BE2C (cell line): Measurements from ENCODE around the gene MCMBP.
"Not testable (repeated sequence)": the region's sequence is repeated elsewhere in the genome, so short reads cannot be mapped to it uniquely, and the experiment has no call there.

Experiments used
- DNase-seq: peaks from one replicate; pipeline ENCODE4 v3.0.0-alpha.2; 2020
- H3K27me3 ChIP-seq: fragments of 250-450 bp; sonication (Bioruptor Pico); 2 replicates; pipeline ENCODE4 v1.5.1; 2020; ENCODE audit warnings: mild to moderate bottlenecking
- H3K36me3 ChIP-seq: fragments of 250-450 bp; sonication (Bioruptor Pico); 2 replicates; pipeline ENCODE4 v1.5.1; 2020; ENCODE audit warnings: mild to moderate bottlenecking
- H3K4me1 ChIP-seq: fragments of 250-450 bp; sonication (Bioruptor Pico); 2 replicates; pipeline ENCODE4 v1.5.1; 2020
- H3K4me3 ChIP-seq: 2 replicates; pipeline ENCODE4 v1.5.1; 2011; ENCODE audit warnings: low read depth, low read length
- H3K9me3 ChIP-seq: fragments of 250-450 bp; sonication (Bioruptor Pico); 2 replicates; pipeline ENCODE4 v1.5.1; 2020
- TF ChIP-seq, protein P1 (sequence below): IDR thresholded peaks from 2 replicates; pipeline ENCODE4 v1.5.1; 2012; ENCODE audit warnings: mild to moderate bottlenecking, low read depth, low read length

The MCMBP gene

DNA sequence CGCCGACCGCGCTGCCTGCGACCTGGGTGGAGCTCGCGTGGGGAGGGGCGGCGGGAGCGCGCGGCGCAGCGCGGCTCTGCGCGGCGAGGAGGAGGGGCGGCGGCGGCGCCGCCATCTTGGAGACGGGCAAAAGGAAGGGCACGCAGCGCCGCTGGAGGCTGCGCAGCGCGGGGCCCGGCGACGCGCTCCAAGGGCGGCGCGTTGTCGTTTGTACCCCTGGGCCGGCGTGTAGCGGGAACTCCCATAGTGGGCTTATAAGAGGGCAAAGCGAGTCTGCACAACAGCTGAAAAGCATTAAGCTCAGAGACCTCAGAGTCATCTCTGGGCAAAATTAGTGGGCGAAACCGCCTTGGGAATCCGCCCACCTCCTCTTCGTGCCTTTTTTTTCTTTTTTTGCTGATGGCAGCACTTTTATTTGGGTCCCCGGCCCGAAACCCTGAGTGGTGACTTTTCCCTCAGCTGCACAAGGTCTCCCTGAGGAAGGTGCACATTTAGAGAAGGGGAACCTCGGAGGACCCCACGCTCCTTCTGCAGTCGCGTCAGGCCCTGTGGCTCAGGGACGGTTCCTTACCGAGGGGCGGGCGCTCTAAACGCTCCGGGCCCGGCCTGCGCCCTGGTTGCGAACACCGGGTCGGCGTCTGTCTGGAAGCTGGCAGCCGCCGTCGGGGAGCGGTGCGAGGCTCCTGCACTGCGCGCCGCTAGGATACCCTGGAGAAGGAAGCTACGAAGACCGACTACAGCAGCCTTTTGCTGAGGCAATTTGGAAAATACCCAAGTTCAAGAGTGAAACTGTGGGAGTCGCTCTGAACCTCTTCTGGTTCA lies 428 bp upstream of the MCMBP start:
- peaks cover 2% of the 10 kb centered on the region; the same call in 1 of the 2 replicates for H3K4me1 ChIP-seq
- no peaks in the 10 kb centered on the region; the same call in 1 of the 2 replicates for H3K36me3 ChIP-seq
- peak overlapping the region; percentile 90 for H3K4me3 ChIP-seq
- TF ChIP-seq, protein P1, sequence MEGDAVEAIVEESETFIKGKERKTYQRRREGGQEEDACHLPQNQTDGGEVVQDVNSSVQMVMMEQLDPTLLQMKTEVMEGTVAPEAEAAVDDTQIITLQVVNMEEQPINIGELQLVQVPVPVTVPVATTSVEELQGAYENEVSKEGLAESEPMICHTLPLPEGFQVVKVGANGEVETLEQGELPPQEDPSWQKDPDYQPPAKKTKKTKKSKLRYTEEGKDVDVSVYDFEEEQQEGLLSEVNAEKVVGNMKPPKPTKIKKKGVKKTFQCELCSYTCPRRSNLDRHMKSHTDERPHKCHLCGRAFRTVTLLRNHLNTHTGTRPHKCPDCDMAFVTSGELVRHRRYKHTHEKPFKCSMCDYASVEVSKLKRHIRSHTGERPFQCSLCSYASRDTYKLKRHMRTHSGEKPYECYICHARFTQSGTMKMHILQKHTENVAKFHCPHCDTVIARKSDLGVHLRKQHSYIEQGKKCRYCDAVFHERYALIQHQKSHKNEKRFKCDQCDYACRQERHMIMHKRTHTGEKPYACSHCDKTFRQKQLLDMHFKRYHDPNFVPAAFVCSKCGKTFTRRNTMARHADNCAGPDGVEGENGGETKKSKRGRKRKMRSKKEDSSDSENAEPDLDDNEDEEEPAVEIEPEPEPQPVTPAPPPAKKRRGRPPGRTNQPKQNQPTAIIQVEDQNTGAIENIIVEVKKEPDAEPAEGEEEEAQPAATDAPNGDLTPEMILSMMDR = no peak
- DNase-seq = peak; percentile 89
- no peaks in the 10 kb centered on the region for H3K27me3 ChIP-seq
- no peaks in the 10 kb centered on the region for H3K9me3 ChIP-seq

DNA sequence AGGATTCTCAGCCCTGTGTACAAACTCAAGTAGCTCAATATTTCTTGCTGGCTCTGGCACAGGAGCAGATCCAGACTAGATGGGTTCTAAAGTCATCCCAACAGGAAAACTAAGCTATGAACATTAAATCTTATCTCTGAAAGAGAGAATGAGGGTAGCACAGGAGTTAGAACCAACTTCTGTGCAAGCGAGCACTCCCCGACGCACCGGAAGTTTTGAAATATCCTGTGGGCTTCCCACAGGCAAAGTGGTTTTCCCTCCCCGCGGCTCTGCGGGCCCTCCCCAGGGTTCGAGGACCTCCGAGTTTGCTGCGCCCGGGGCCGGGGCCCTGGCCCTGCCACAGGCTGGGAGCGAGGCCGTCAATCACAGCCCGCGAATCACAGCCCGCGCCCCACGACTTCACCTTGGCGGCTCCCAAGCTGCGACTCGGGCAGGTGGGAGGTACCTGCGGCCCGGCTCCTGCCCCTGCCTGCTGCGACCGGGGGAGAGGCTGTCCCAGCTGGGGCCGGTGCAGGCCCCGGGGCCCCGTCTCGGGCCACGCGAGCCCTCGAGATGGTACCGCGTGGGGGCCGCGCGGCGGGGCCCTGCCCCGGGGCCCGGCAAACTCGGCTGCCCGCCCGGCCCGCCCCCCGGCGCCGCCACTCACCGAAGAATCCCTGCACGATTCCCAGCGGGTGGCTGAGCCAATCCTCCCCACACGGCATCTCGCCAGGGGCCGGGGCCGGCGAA lies 598 bp downstream of the MCMBP start:
- Histone ChIP-seq H3K9me3 (no peaks in the 10 kb centered on the region), H3K36me3 (no peaks in the 10 kb centered on the region; the same call in 1 of the 2 replicates), H3K4me3 (peak overlapping the region; percentile 90), H3K4me1 (peaks cover 2% of the 10 kb centered on the region; the same call in 1 of the 2 replicates), H3K27me3 (no peaks in the 10 kb centered on the region)
- TF ChIP-seq, protein P1 = no peak
- DNase-seq = peak; percentile 36

DNA sequence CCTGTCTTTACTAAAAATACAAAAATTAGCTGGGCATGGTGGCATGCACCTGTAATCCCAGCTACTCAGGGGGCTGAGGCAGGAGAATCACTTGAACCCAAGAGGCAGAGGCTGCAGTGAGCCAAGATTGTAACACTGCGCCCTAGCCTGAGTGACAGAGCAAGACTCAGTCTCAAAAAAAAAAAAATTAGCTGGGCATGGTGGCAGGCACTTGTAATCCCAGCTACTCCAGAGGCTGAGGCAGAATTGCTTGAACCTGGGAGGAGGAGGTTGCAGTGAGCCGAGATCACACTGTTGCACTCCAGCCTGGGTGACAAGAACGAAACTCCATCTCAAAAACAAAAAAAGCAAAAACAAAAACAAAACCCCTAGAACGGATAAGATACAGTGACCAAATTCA lies 3.2 kb downstream of the MCMBP start:
- not testable (repeated sequence) for DNase-seq, H3K4me1 ChIP-seq, H3K27me3 ChIP-seq, H3K4me3 ChIP-seq, H3K36me3 ChIP-seq, H3K9me3 ChIP-seq

DNA sequence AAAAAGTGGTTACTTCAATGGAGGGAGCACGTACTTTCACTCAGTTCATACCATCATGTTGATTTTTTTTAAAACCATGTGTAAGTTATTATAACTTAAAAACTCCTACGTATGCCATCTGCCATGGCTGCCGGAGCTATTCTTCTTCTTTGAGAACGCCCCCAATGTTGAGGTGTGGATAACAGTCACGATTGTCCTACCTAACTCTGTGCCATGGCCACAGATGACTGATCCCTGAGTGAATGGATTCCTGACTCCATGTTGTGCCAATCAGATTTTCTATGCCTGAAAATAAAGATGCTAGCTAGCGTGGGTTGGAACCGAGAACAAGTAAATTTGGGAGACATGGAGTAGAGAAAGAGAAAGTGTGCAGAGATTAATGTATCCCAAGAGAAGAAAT lies 5.3 kb downstream of the MCMBP start:
- H3K27me3 ChIP-seq = no peaks in the 10 kb centered on the region
- no peak overlapping the region for H3K4me3 ChIP-seq
- TF ChIP-seq, protein P1 = no peak
- no peaks in the 10 kb centered on the region for H3K9me3 ChIP-seq
- no peaks in the 10 kb centered on the region for H3K4me1 ChIP-seq
- no peak for DNase-seq
- H3K36me3 ChIP-seq = peaks cover 5% of the 10 kb centered on the region; the same call in 1 of the 2 replicates

DNA sequence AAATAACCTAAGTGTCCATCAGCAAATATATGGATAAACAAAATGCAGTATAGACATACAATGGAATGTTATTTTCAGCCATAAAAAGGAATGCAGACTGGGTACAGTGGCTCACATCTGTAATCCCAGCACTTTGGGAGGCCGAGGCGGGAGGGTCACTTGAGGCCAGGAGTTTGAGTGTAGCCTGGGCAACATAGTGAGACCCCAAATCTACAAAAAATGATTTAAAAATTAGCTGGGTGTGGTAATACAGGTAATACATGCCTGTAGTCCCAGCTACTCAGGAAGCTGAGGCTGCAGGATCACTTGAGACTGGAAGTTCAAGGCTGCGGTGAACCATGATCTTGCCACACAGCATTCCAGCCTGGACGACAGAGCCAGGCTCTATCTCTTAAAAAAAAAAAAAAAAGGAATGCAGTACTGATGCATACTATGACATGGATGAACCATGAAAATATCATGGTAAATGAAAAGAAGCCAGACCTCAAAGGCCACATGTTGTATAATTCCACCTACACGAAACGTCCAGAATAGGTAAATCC lies 6.9 kb downstream of the MCMBP start:
- no peak overlapping the region for H3K4me3 ChIP-seq
- no peaks in the 10 kb centered on the region for H3K9me3 ChIP-seq
- H3K27me3 ChIP-seq = no peaks in the 10 kb centered on the region
- TF ChIP-seq, protein P1 = no peak
- no peak for DNase-seq
- no peaks in the 10 kb centered on the region for H3K4me1 ChIP-seq
- peaks cover 5% of the 10 kb centered on the region; the same call in 1 of the 2 replicates for H3K36me3 ChIP-seq

DNA sequence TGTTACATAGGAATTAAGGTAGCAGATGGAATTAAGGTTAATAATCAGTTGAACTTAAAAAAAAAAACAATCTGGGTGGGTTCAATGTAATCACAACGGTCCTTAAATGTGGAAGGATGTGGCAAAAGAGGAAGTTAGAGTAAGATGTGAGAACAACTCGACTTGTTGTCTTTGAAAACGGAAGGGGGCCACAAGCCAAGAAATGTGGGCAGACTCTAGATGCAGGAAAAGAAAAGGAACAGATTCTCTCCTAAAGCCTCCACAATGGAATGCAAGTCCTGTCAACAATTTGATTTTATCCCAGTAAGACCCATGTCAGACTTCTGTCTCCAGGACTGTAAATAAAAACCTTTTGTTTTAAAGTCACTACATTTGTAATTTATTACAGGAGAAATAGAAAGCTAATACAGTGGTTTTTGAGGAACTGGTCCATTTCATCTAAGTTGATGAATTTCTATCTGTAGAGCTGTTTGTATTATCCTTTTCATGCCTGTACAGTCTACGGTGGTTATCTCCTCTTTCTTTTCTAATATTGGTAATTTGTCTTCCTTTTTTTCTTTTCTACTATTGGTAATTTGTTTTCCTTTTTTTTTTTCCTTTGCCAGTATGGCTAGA lies 8.6 kb downstream of the MCMBP start:
- DNase-seq = no peak
- Histone ChIP-seq H3K36me3 (peaks cover 5% of the 10 kb centered on the region; the same call in 1 of the 2 replicates), H3K4me1 (no peaks in the 10 kb centered on the region), H3K27me3 (no peaks in the 10 kb centered on the region), H3K9me3 (no peaks in the 10 kb centered on the region), H3K4me3 (no peak overlapping the region)
- TF ChIP-seq, protein P1 = no peak
